ENCODE measurements around the gene STEAP4. TPM values are rescaled to one million over a fixed set of nuclear protein-coding genes. Genes with fewer than 3 reads are reported as not detected.
A peak's percentile ranks its signal among the peaks of the same experiment; 100 is the strongest.

The STEAP4 gene
- total RNA-seq, 1 donor: 5.4 TPM

- no peak overlapping the region for H2AFZ ChIP-seq (ENCODE audit: low read length)
- no peak for TF ChIP-seq CTCF (IDR thresholded peaks at IDR 0.05; ENCODE audit: extremely low read depth, low read depth, low read length)
- DNase-seq (ENCODE audit: insufficient read length, low spot score, missing footprints): no peak
- H3K4me2 ChIP-seq (ENCODE audit: insufficient read depth, low read length): no peak overlapping the region
- no peaks in the 10 kb centered on the region for H3K79me2 ChIP-seq (ENCODE audit: insufficient read depth, low read length)
- H3K9me3 ChIP-seq (ENCODE audit: low read depth, low read length): no peaks in the 10 kb centered on the region
- H3K36me3 ChIP-seq (ENCODE audit: insufficient read depth, low read length): no peaks in the 10 kb centered on the region
- H3K27ac ChIP-seq (ENCODE audit: low read depth, low read length): no peak overlapping the region
- H3K4me1 ChIP-seq (ENCODE audit: insufficient read depth, low read length): no peaks in the 10 kb centered on the region
- no peak overlapping the region for H3K4me3 ChIP-seq (ENCODE audit: insufficient read depth, low read length)
- H4K20me1 ChIP-seq (ENCODE audit: insufficient read depth, low read length): no peaks in the 10 kb centered on the region
- H3K27me3 ChIP-seq (ENCODE audit: insufficient read depth, low read length): peaks cover 10% of the 10 kb centered on the region
These were observed 1.6 kb downstream of the STEAP4 start for GRCh38 chr7:88305044-88305443.

GRCh38 chr7:88302486-88302885 lies 4.2 kb downstream of the STEAP4 start:
- no peak for TF ChIP-seq CTCF (IDR thresholded peaks at IDR 0.05; ENCODE audit: extremely low read depth, low read depth, low read length)
- peak; percentile 3 for DNase-seq (ENCODE audit: insufficient read length, low spot score, missing footprints)

GRCh38 chr7:88301924-88302323 lies 4.8 kb downstream of the STEAP4 start:
- H3K4me3 ChIP-seq (ENCODE audit: insufficient read depth, low read length): no peak overlapping the region
- no peaks in the 10 kb centered on the region for H3K4me1 ChIP-seq (ENCODE audit: insufficient read depth, low read length)
- no peak overlapping the region for H2AFZ ChIP-seq (ENCODE audit: low read length)
- TF ChIP-seq CTCF (IDR thresholded peaks at IDR 0.05; ENCODE audit: extremely low read depth, low read depth, low read length): no peak
- no peaks in the 10 kb centered on the region for H3K36me3 ChIP-seq (ENCODE audit: insufficient read depth, low read length)
- peak; percentile 9 for DNase-seq (ENCODE audit: insufficient read length, low spot score, missing footprints)
- H3K79me2 ChIP-seq (ENCODE audit: insufficient read depth, low read length): no peaks in the 10 kb centered on the region
- H4K20me1 ChIP-seq (ENCODE audit: insufficient read depth, low read length): no peaks in the 10 kb centered on the region
- H3K27me3 ChIP-seq (ENCODE audit: insufficient read depth, low read length): peaks cover 7% of the 10 kb centered on the region
- H3K4me2 ChIP-seq (ENCODE audit: insufficient read depth, low read length): no peak overlapping the region
- no peaks in the 10 kb centered on the region for H3K9me3 ChIP-seq (ENCODE audit: low read depth, low read length)
- no peak overlapping the region for H3K27ac ChIP-seq (ENCODE audit: low read depth, low read length)

More at GRCh38 chr7:88302486-88302885, 4.2 kb downstream of the STEAP4 start:
- Histone ChIP-seq H3K9me3 (ENCODE audit: low read depth, low read length) (no peaks in the 10 kb centered on the region), H4K20me1 (ENCODE audit: insufficient read depth, low read length) (no peaks in the 10 kb centered on the region), H3K36me3 (ENCODE audit: insufficient read depth, low read length) (no peaks in the 10 kb centered on the region), H2AFZ (ENCODE audit: low read length) (no peak overlapping the region), H3K4me3 (ENCODE audit: insufficient read depth, low read length) (no peak overlapping the region), H3K79me2 (ENCODE audit: insufficient read depth, low read length) (no peaks in the 10 kb centered on the region), H3K4me1 (ENCODE audit: insufficient read depth, low read length) (no peaks in the 10 kb centered on the region), H3K27me3 (ENCODE audit: insufficient read depth, low read length) (peaks cover 10% of the 10 kb centered on the region), H3K27ac (ENCODE audit: low read depth, low read length) (no peak overlapping the region), H3K4me2 (ENCODE audit: insufficient read depth, low read length) (no peak overlapping the region)

GRCh38 chr7:88300401-88300945 lies 6.2 kb downstream of the STEAP4 start:
- TF ChIP-seq CTCF (IDR thresholded peaks at IDR 0.05; ENCODE audit: extremely low read depth, low read depth, low read length): no peak
- no peaks in the 10 kb centered on the region for H3K79me2 ChIP-seq (ENCODE audit: insufficient read depth, low read length)

More at GRCh38 chr7:88300401-88300945, 6.2 kb downstream of the STEAP4 start:
- Histone ChIP-seq H2AFZ (ENCODE audit: low read length) (no peak overlapping the region), H3K4me3 (ENCODE audit: insufficient read depth, low read length) (no peak overlapping the region), H3K36me3 (ENCODE audit: insufficient read depth, low read length) (no peaks in the 10 kb centered on the region), H4K20me1 (ENCODE audit: insufficient read depth, low read length) (no peaks in the 10 kb centered on the region), H3K9me3 (ENCODE audit: low read depth, low read length) (no peaks in the 10 kb centered on the region), H3K27me3 (ENCODE audit: insufficient read depth, low read length) (no peaks in the 10 kb centered on the region), H3K27ac (ENCODE audit: low read depth, low read length) (no peak overlapping the region), H3K4me2 (ENCODE audit: insufficient read depth, low read length) (no peak overlapping the region), H3K4me1 (ENCODE audit: insufficient read depth, low read length) (no peaks in the 10 kb centered on the region)
- no peak for DNase-seq (ENCODE audit: insufficient read length, low spot score, missing footprints)
